ENCODE measurements around the gene AOPEP.

AOPEP gene

DNA sequence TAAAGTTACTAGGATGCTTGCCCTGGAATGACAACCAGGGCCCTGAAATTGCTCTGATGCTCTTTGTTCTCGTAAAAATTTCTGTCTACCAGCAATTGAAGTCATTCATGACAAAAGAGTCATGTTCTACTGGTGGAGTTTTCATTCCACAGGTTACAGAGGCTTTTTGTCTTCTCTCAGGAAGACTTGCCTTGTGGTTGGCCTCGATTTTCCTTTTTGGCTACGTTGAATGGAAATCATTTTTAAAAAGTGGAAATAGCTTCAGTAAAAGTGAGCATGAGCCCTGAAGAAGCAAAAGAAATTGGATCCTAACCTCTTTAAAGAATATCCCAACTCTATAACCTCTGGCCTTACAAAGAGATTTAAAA is 255.2 kb downstream of the AOPEP start:
- no peaks in the 10 kb centered on the region for H3K27me3 ChIP-seq
- TF ChIP-seq Cebpa-rat (IDR thresholded peaks at IDR 0.05): no peak
- no peaks in the 10 kb centered on the region for H4K20me1 ChIP-seq
- no peak overlapping the region for H3K4me3 ChIP-seq
- H3K4me2 ChIP-seq: no peak overlapping the region
- no peak overlapping the region for H3K9ac ChIP-seq
- H3K9me3 ChIP-seq: no peaks in the 10 kb centered on the region
- no peaks in the 10 kb centered on the region for H3K4me1 ChIP-seq
- peaks cover 16% of the 10 kb centered on the region; the same call in 1 of the 2 replicates for H3K36me3 ChIP-seq
- H3K27ac ChIP-seq: no peak overlapping the region

DNA sequence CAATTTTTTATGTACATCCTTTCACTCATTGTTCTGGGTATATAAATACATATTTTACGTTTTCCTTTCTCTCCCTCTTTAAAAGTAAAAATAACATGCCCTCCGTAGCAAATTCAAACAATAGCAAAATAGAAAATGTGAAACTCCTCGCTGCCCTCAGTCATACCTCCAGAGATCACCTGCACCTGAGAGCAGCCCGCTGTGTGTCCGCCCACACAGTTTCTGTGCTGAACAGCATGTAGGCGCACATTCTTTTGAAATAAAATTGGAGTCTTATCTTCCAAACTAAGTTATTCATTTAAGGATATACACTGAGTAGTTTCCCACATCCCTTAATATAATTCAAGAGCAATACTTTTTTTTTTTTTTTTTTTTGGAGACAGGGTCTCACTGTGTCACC is 255.7 kb downstream of the AOPEP start:
- peaks cover 16% of the 10 kb centered on the region; the same call in 1 of the 2 replicates for H3K36me3 ChIP-seq
- no peaks in the 10 kb centered on the region for H4K20me1 ChIP-seq
- H3K4me3 ChIP-seq: no peak overlapping the region
- no peaks in the 10 kb centered on the region for H3K9me3 ChIP-seq
- no peak overlapping the region for H3K4me2 ChIP-seq
- H3K4me1 ChIP-seq: no peaks in the 10 kb centered on the region
- no peak overlapping the region for H3K9ac ChIP-seq
- no peak overlapping the region for H3K27ac ChIP-seq
- TF ChIP-seq Cebpa-rat (IDR thresholded peaks at IDR 0.05): no peak
- H3K27me3 ChIP-seq: no peaks in the 10 kb centered on the region

DNA sequence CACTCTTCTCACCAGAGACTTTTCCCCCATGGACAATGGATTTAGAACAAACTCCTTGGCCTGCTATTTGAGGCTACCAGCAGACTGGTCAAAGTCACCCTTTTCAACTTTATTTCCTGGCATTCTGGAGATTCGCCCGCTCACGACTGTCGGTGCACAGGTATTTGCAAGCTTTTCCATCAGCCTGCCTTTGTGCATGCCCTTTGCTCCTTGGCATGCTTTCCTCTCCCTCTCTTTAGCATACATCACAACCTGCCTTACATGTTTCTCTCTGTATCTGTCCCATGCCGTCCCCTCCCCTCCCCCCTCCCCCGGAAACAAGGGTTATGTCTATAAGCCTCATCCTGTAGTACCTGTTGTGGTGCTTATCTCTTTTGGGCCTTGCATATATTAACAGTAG is 257.1 kb downstream of the AOPEP start:
- TF ChIP-seq Cebpa-rat (IDR thresholded peaks at IDR 0.05): no peak
- Histone ChIP-seq H3K36me3 (peaks cover 13% of the 10 kb centered on the region; the same call in 1 of the 2 replicates), H4K20me1 (no peaks in the 10 kb centered on the region), H3K27me3 (no peaks in the 10 kb centered on the region), H3K4me3 (no peak overlapping the region), H3K27ac (no peak overlapping the region), H3K4me1 (no peaks in the 10 kb centered on the region), H3K4me2 (no peak overlapping the region), H3K9me3 (no peaks in the 10 kb centered on the region), H3K9ac (no peak overlapping the region)

DNA sequence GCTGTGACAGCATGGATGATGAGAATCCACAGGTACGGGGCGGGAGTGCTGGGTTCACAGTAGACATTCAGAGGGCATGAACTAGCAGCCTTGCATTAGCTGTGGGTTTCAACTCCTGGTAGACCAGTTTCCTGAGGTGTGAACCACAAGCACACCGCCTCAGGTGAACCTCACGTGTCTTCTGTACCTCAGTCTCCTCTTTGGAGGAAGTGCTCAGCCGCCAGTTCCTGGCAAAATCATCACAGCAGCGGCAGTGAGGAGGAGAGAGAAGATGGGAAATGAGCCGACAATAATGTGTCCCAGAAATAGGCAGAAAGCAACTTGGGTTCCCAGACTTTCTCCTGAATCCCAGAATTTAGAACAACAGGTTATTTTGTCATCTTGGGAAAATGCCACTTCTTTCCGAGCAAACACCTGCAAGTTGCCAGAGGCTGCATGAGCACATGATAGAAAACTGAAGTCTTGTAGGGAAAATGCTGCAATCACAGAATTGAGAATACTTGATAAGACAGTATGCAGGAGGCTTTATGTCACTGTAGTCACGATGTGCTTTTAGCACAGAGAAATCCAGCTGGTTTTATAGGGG is 258.5 kb downstream of the AOPEP start:
- H3K27me3 ChIP-seq: no peaks in the 10 kb centered on the region
- no peak overlapping the region for H3K4me3 ChIP-seq
- no peaks in the 10 kb centered on the region for H4K20me1 ChIP-seq
- H3K9me3 ChIP-seq: peaks cover 13% of the 10 kb centered on the region
- H3K36me3 ChIP-seq: peaks cover 14% of the 10 kb centered on the region; the same call in 1 of the 2 replicates
- H3K27ac ChIP-seq: no peak overlapping the region
- no peak for TF ChIP-seq Cebpa-rat (IDR thresholded peaks at IDR 0.05)
- H3K9ac ChIP-seq: no peak overlapping the region
- no peaks in the 10 kb centered on the region for H3K4me1 ChIP-seq
- no peak overlapping the region for H3K4me2 ChIP-seq

DNA sequence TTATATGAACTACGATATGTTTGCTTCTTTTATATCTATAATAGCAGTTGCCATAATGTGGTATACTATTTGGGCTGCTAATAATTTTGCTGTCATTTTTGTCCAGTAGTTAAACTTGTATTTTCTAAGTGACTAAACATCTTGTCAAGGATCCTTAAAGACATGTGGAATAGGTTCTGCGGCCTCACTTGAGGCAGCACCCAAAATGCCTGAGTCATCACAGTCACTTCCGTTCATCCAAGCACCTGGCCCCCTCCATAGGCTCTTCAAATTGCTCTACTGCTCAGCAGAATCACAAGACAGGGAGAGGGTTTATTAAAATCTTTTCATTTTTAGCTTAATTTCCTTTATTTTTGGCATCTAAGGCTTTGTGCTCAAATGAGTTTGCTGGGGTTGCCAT is 259.1 kb downstream of the AOPEP start:
- no peak overlapping the region for H3K4me2 ChIP-seq
- H3K4me3 ChIP-seq: no peak overlapping the region
- no peak for TF ChIP-seq Cebpa-rat (IDR thresholded peaks at IDR 0.05)
- H3K9me3 ChIP-seq: peaks cover 14% of the 10 kb centered on the region
- H4K20me1 ChIP-seq: no peaks in the 10 kb centered on the region
- H3K27ac ChIP-seq: no peak overlapping the region
- no peaks in the 10 kb centered on the region for H3K4me1 ChIP-seq
- no peak overlapping the region for H3K9ac ChIP-seq
- peaks cover 17% of the 10 kb centered on the region; the same call in 1 of the 2 replicates for H3K36me3 ChIP-seq
- H3K27me3 ChIP-seq: no peaks in the 10 kb centered on the region

DNA sequence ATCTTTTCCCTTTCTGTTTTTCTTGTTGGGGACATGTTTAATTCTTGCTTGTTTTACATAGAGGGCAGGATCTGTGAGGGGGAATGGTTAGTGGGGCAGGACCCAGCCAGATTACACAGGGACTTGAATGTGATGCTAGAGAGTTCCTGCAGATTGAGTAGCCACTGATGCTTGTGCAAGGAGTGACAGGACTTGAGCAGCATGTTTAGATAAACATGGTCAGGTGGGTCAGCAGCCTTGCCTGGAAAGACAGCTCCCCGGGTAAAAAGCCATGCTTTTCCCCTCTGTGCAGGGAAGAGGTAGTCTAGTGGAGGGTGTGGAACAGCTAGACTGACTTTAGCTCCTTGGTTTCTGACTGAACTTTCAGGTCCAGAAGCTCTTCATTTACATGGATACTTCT is 261.2 kb downstream of the AOPEP start:
- peaks cover 17% of the 10 kb centered on the region; the same call in 1 of the 2 replicates for H3K36me3 ChIP-seq
- H3K4me3 ChIP-seq: no peak overlapping the region
- H3K27me3 ChIP-seq: no peaks in the 10 kb centered on the region
- H3K4me1 ChIP-seq: no peaks in the 10 kb centered on the region
- no peaks in the 10 kb centered on the region for H4K20me1 ChIP-seq
- H3K4me2 ChIP-seq: no peak overlapping the region
- no peak for TF ChIP-seq Cebpa-rat (IDR thresholded peaks at IDR 0.05)
- peaks cover 14% of the 10 kb centered on the region for H3K9me3 ChIP-seq
- no peak overlapping the region for H3K9ac ChIP-seq
- H3K27ac ChIP-seq: no peak overlapping the region

DNA sequence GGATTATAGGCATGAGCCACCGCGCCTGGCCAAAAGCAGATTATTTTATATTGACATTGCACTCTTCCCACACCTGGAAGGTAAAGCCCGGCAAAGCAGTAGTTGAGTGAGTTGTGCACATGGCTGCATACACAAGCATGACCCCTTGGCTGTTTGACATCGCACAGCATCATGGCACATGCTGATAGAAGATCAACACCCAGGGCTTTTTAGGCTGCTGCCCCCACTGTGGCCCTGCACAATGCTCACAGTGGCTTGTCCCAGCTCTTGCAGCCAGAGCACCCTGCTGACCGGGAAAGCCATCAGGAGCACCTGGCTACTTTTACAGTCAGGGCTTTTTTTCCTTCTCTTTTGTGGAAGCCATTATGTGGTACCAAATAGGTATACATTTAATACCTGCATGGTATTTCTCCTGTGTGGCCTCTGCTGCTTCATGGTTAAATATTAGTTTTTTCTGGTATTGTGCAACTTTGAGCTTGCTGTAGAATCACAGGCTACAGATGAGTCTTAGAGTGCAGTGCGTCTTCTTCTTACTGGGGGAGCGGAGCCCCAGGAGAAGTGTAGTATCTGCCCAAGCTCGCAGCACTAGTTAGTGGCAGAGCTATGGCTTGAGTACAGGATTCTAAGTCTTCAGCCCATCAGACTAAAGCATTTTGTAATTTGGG is 264.5 kb downstream of the AOPEP start:
- H4K20me1 ChIP-seq: no peaks in the 10 kb centered on the region
- H3K4me3 ChIP-seq: no peak overlapping the region
- 0 out of 2 replicates have a peak, but pooled peaks have one; percentile 19 for TF ChIP-seq Cebpa-rat (IDR thresholded peaks at IDR 0.05)
- peaks cover 13% of the 10 kb centered on the region; the same call in 1 of the 2 replicates for H3K36me3 ChIP-seq
- H3K9ac ChIP-seq: no peak overlapping the region
- H3K9me3 ChIP-seq: peaks cover 14% of the 10 kb centered on the region
- no peaks in the 10 kb centered on the region for H3K27me3 ChIP-seq
- no peak overlapping the region for H3K27ac ChIP-seq
- H3K4me1 ChIP-seq: no peaks in the 10 kb centered on the region
- H3K4me2 ChIP-seq: no peak overlapping the region

DNA sequence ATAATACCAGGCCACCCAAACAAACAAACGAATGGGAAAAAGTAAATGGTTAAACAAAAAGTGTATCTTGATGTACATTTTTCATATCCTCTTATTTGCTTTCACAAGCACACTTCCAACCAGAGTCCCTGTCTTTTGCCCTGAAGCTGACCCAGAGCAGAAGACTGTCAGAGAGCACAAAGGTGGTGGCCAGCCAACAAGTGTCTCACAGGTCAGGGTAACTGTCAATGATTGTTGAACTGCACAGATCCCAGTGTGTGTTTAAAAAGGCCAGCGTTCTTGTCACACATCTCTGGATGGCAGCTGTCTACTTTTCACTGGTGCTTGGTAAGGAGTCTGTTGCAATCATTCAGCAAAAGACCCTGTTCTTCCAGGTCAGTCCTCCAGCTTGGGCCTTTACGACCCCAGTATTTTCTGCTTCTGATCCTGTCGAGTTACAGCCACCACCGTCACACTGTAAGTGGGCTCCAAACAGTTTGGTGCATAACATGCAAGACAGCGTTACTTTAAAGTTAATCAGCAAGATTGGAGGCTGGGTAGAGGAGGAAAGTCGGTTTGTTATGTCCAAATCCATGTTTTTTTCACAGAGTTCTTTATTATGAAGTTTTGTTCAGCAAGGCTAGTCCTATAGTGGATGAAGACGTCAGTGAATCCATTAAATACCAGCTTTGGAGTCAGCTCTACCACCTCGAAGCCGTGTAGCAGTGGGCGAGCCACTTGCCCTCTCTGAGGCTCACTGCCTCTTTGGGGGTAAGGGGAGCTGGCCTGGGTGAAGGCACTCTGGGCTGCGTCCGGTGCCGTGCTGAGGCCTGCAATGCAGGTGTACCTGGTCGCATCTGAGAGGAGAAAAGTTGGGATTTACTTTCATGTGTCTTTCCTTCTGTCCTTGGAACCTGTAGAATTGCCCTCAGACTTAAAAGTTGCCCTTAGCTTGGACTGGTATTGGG is 265.7 kb downstream of the AOPEP start:
- no peak overlapping the region for H3K4me2 ChIP-seq

DNA sequence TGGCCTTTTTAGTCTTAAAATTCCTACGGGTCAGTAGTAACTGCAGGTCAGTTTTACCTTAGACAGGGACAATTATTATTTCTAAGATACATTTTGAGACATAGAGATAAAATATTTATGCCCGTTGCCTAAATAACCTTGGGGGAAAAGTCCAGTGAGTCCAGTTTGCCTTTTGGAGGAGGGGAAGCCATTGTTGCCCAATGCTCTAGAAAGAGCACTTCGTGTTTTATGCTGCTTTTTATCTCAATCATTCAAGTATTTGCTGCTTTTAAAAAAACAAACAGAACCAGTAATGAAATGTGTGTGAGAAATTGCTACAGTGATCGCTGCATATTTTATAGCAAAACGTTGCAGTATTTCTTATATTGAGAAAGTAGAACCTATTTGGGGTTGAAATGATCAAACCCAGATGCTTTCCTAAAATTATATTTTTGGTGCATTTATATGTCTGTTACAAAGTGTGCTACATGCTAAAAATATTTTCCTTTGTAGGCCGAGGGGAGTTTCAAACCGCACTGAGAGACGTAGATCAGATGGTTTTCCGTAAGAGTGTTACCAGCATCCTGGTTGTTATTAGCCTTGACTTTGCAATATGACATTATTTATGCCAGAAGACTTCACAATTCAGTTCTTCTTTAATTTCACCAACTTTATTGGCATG is 266.8 kb downstream of the AOPEP start:
- no peak overlapping the region for H3K27ac ChIP-seq
- no peak overlapping the region for H3K9ac ChIP-seq
- no peak overlapping the region for H3K4me2 ChIP-seq
- TF ChIP-seq Cebpa-rat (IDR thresholded peaks at IDR 0.05): no peak
- H4K20me1 ChIP-seq: no peaks in the 10 kb centered on the region
- no peaks in the 10 kb centered on the region for H3K27me3 ChIP-seq
- peaks cover 13% of the 10 kb centered on the region; the same call in 1 of the 2 replicates for H3K36me3 ChIP-seq
- H3K4me3 ChIP-seq: no peak overlapping the region
- H3K9me3 ChIP-seq: peaks cover 14% of the 10 kb centered on the region
- H3K4me1 ChIP-seq: no peaks in the 10 kb centered on the region

More for the DNA sequence above, 265.7 kb downstream of the AOPEP start:
- Histone ChIP-seq H3K4me3 (no peak overlapping the region), H3K9me3 (peaks cover 14% of the 10 kb centered on the region), H3K36me3 (peaks cover 13% of the 10 kb centered on the region; the same call in 1 of the 2 replicates), H3K9ac (no peak overlapping the region), H4K20me1 (no peaks in the 10 kb centered on the region), H3K4me1 (no peaks in the 10 kb centered on the region), H3K27me3 (no peaks in the 10 kb centered on the region), H3K27ac (no peak overlapping the region)
- TF ChIP-seq Cebpa-rat (IDR thresholded peaks at IDR 0.05): no peak

All from BLaER1 (cell line).